Endothelial cell of umbilical vein (primary cell): ENCODE results near the gene PLP2.

Experiments used
- CTCF ChIP-seq, 2 donors: IDR thresholded peaks; 1 replicate in 1 of 2; 2 replicates in 1 of 2; pipeline ENCODE4 v1.5.1; 2011; ENCODE audit warnings: low read length in 2 of 2, mild to moderate bottlenecking in 2 of 2, moderate library complexity in 2 of 2, control low read depth in 1 of 2, inconsistent platforms in 1 of 2, low read depth in 1 of 2; ENCODE audit not compliant: insufficient read depth in 1 of 2; ENCODE audit errors: extremely low read depth in 1 of 2
- POLR2A ChIP-seq: IDR thresholded peaks from 2 replicates; pipeline ENCODE4 v1.6.1; 2012; ENCODE audit warnings: low read depth, mild to moderate bottlenecking, control low read depth, low read length

DNA sequence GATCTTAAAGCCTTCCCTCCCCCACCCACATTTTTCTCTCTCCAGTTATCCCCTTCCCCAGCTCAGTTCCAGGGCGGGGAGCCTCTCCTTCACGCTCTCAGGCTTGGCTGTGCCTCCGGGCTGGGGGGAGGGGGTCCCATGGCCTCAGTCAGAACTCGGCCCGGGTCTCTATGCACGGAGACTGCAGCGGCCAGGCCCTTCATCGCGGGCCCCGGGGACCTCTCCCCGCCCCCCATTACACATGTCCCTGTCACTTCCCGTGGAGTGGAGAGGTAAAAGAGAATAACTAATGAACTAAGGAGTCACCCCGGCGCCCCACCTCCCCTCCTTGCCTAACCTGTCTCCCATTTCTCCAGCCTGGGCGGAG lies 15.3 kb downstream of the PLP2 start:
- TF ChIP-seq CTCF (IDR thresholded peaks at IDR 0.05; ENCODE audit: extremely low read depth in 1 of 2, insufficient read depth in 1 of 2, low read depth in 1 of 2, low read length in 2 of 2) (no peak), POLR2A (no peak)
